ENCODE results near the gene CASTOR1. TPM values are rescaled to one million over a fixed set of nuclear protein-coding genes. Genes with fewer than 3 reads are reported as not detected.

CASTOR1 gene
- total RNA-seq, 2 donors from 2014 or later = 3.7 to 4.2 TPM

DNA sequence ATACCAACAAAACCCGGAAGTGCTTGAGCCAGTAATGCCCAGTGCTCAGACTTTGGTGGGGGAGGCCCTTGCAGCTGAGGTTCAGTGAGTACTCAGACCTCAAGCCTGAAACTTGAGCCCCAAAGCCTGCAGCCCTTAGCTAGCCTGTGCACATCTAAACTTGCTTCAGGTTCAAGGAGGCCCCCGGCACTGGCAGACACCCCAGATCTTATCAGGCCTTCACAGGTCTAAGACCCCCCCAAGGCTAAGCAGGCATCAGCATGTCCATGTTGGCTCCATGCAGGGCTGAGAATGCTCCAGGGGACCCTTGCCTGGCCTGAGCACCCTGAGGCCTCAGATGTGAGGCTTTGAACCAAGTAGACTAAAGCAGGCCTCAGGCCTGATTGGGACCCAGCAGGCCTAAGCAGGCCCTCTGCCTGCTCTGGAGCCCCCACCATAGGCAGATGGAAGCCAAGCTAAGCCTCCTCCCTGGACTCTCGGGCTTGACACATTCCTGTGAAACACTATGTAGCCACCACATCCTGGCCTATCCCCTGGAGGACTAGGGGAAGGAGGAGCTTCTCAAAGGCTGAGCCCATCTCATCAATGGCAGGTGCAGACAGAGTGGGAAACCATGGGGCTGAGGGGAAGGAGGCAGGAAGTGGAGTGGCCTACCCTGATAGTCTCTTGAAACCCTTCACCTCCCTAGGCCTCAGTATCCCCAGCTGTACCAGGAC is 1.2 kb upstream of the CASTOR1 start:
- DNase-seq (no peak), ATAC-seq (no peak)
- intact Hi-C loops (cut with DNase I, micrococcal nuclease) = no loop called here

DNA sequence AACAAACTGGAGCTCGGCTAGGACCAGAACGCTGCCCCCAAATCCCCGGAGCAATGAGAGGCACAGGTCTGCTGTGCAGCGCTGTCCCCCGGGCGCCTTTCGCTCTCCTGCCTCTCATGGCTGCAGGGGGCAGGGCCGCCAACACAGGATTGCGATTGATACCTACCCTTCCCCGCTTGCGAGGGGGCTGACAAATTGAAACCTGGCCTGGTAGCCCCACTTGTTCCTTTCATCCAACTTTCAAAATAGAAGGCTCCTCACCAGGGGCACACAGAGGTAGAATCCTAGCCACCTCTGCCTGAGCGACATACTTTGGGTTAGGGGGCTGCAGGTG is 642 bp upstream of the CASTOR1 start:
- peak; percentile 0 for ATAC-seq
- DNase-seq = no peak
- intact Hi-C loops (cut with DNase I, micrococcal nuclease) = loop anchor here in 1 of 2 donors (2.0 kb wide), 2 partner anchors 37 to 69 kb away; partner anchors contain the start of gene TBC1D10A

DNA sequence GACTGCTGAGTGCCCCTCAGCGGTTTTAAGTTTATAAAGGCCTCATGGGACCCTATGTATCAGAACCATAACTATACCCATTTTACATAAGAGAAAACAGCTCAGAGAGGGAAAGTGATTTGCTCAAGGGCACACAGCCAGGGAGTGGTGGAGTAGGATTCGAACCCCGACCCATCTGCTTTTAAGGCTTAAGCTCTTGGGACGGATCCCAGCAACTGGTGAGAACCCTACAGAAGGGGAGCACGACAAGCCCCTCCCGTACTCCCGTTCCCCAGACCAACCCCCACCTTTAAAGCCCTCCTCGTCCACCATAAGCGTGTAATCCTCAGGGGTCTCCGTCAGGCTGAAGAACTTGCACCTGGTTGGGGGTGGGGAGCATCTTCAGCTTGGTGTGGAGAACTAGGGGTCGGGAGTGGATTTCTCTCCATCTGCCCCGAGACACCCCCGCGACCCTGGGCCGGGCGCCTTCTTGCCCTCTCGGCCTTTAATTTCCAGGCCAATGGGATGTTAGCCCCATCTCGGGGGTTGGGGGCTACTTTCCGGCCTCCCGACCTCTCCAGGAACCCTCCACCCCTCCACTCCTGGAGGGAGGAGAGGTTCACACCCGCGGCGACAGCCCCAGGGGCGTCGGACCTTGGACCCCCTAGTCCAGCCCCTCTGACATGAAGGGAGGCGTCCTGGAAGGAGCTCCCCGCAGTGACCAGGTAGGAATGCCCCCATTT is 725 bp downstream of the CASTOR1 start:
- intact Hi-C loops (cut with DNase I, micrococcal nuclease) = loop anchor here in 1 of 2 donors (2.0 kb wide), 2 partner anchors 38 to 70 kb away; partner anchors contain the start of gene TBC1D10A
- ATAC-seq = no peak
- no peak for DNase-seq

DNA sequence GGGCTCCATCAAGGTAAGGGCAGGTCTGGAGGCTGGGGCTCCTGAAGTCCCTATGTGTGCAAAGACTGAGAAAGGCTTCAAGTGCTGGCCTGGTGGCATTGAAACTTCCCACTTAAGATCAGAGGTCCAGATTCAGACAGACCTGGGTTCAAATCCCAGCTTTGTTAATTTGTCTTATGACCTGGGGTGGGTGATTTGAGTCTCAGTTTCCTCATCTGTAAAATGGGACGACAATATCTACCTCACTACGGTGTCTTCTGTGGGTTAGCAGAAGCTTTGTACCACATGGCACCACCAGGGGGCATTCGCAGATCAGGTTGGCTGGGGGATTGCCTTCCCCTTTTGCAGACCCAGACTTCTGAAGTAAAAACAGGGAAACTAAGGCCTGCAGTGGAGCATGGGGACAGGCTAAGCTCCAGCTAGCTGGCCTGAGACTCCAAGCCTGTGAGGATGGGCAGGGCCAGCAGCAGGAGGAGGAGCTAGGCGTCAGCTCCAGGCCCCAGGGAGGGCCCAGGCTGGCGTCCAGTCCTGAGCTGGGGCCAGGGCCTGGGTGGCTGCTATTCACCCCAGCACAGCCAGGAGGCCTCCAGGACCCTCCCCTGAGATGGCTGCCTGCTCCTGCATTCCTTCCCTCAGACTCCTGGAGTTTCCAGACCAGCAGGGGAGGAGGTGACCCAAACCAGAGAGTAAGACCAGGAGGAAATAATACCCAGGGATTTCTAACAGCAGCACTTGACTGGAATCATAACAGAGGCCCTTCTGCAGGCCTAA is 1.5 kb downstream of the CASTOR1 start:
- intact Hi-C loops (cut with DNase I, micrococcal nuclease) = loop anchor here in 1 of 2 donors (2.0 kb wide), 3 partner anchors 39 to 101 kb away; partner anchors contain the start of gene TBC1D10A
- DNase-seq (peak; percentile 87 to 91), ATAC-seq (peak; percentile 60)

DNA sequence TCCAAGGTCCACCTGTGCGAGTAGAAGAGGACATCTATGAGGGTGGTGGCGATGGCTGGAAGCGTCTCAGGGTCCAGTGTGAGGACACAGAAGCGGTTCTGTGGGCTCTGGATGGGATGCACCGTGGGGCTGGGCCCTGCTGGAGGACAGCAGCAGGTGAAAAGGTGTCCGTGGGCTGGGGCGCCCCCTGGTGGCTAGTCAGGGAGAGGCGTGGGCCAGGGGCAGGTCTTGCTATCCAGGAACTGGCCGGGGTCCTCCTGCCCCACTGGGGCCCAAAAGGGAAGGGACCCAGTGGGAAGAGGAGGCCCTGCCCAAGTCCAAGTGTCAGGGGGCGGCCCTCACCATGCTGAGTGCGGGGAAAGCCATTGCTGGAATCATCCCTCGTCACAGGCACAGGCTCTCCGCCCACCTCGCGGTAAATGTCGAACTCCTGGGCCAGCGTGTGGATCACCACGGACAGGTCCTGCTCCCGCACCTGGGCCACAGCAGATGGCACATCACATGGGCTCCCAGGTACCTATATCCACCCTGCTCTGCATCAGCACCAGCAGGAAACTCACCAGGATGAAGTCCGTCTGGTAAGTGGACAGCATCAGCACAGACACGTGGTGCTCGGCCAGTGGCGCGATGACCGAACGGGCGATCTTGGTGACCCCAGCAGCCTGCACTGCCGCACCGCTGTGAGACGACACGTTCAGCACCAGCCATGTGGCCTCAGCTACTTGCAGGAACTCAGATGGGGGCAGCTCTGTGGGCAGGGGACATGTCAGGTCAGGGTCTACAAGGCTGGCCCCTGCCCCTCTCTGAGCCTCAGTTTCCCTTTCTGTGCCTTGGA is 2.3 kb downstream of the CASTOR1 start:
- intact Hi-C loops (cut with DNase I, micrococcal nuclease) = loop anchor here in 1 of 2 donors (2.0 kb wide), 1 partner anchor 102 kb away; no protein-coding TSS in a partner anchor
- ATAC-seq = peak; percentile 24
- DNase-seq = peak; percentile 71 to 84

DNA sequence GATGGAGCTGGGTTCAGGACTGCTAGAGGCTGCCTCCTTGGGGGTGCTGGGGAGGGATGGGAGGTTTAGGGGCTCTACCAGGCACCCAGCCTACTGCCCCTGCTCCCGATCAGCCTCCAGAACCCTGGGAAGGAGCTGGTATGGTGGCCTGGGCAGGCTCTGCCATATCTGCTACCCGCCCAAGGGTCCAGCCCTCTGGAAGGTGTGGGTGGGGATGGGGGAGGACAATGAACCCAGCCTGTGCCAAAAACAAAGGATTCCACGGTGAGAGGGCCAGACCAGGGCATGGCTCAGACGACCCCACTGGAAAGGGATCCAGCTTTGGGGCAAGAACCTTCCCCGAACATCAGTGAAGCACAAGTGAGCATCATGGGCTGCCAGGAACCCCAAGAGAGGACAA is 3.0 kb downstream of the CASTOR1 start:
- ATAC-seq = no peak
- intact Hi-C loops (cut with DNase I, micrococcal nuclease) = loop anchor here in 1 of 2 donors (2.0 kb wide), 1 partner anchor 102 kb away; no protein-coding TSS in a partner anchor
- DNase-seq = no peak

DNA sequence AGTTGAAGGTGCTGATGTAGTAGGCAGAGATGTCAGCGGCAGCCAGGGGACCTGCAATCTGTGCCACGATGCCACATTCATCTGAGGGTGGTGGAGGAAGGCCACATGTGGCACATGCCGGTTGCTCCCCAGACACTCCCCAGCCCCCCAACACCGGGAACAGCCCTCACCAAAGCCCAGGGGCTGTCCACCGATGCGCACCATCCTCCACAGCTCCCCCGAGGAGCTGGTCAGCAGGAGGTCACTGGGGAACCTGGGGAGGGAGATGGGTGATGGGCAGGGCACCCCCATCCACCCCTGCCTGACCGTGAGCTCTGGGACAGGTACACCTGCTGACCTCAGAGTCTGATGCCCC is 3.5 kb downstream of the CASTOR1 start:
- intact Hi-C loops (cut with DNase I, micrococcal nuclease) = loop anchor here in 1 of 2 donors (2.0 kb wide), 1 partner anchor 103 kb away; no protein-coding TSS in a partner anchor
- ATAC-seq (no peak), DNase-seq (no peak)

DNA sequence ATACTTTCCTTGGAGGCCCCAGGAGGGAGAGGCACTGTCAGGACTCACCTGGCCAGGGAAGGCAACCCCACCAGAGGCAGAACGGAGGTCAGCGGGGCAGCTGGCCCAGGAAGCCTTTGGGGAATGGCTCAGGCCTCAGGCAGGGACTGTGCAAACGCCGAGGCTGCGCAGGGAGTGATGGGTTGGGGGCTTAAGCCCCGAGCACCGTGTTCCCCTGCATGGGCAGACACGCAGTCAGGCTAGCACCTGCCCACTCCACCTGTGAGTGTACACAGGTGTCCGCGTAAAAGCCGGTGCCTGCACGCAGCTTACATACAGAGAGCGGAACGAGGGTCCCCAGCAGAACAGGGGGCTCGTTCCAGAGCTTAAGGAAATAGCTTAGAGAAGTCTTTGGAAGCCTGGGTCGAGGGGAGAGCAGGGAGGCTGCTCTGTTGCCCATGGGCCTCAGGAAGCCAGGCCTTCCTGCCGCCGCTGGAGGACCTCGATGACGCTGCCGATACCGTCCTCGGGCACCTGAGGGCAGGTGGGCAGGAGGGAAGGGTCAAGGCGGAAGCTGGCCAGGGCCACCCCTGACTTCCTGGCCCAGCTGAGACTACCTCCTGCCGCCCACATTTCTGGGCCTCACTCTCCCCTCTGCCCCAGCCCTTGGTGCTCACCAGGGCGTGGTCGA is 4.0 kb downstream of the CASTOR1 start:
- no peak for ATAC-seq
- intact Hi-C loops (cut with DNase I, micrococcal nuclease) = no loop called here
- no peak for DNase-seq

DNA sequence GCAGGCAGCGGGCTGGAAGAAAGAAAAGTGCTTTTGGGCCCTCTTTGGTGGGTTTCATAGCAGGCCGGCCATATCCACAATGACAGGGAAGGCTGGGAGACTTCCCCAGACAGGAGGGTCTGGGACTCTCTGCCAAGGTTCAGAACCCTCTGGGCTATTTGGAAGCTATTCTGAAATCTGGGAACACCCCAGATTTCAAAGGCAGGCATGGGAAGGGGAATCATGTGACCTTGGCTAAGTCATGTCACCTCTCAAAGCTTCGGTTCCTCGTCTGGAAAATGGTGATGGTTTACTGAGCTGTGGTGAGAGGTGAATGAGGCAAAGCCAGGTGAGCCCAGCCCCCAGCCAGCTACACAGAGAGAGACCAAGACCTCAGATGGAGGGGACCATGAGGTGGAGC is 4.6 kb downstream of the CASTOR1 start:
- DNase-seq = no peak
- ATAC-seq = no peak
- intact Hi-C loops (cut with DNase I, micrococcal nuclease) = no loop called here

DNA sequence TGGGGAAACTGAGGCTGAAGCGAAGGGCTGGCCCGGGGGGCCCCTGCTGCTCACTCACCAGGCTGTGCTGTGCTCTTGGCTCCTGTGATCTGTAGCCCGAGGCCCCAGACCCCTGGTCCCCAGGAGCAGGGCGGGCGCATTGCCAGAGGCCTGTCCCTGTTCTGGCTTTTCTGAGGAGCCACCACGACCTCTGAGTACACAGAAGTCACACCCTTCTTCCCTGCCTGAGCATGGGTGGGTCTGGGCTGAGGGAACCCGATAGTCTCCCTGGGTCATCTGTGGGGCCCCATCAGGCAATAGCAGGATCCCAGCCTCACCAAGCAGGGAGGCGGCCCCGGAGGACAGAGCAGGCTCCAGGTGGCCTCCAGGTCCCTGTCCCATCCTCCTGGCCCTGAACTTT is 5.1 kb downstream of the CASTOR1 start:
- DNase-seq (no peak), ATAC-seq (no peak)
- intact Hi-C loops (cut with DNase I, micrococcal nuclease) = no loop called here

DNA sequence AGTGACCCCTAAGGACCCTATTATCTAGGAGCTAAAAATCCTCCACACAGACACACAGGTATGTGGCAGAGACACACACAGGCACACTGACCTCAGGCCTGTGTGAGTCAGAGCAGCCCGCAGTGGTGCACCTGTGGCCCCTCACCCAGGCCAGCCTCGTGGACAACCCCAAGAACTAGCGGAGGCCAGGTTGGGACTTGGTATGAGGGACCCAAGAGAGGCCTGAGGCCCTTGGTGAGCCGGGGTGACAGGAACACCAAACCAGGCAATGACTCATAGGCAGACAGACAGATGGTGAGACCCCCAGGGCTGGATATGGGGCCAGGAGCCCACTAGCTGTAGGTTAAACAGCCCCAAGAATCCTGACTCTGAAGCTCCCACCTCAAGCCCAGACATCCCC is 6.0 kb downstream of the CASTOR1 start:
- intact Hi-C loops (cut with DNase I, micrococcal nuclease) = no loop called here
- ATAC-seq (no peak), DNase-seq (no peak)

DNA sequence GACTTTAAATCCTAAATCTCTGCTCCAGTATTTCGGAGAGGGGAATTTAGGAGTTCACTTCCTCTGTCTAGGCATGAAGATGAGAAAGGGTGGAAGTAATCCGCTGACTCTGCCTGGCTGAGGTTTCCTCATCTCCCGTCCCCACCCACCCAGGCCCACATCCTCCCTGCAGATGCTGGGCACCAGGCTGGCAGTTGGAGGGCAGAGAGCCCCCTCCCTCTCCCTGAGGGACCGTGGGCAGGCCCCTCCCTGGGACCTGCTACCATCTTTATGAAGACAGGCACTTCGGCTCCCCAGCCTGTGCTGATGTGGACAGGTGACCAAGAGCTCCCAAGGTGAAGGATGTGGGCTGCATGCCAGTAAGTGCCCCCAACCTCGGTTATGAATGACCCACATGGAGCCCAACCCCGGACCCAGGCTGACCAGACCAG is 6.7 kb downstream of the CASTOR1 start:
- intact Hi-C loops (cut with DNase I, micrococcal nuclease) = no loop called here
- no peak for ATAC-seq
- no peak for DNase-seq

DNA sequence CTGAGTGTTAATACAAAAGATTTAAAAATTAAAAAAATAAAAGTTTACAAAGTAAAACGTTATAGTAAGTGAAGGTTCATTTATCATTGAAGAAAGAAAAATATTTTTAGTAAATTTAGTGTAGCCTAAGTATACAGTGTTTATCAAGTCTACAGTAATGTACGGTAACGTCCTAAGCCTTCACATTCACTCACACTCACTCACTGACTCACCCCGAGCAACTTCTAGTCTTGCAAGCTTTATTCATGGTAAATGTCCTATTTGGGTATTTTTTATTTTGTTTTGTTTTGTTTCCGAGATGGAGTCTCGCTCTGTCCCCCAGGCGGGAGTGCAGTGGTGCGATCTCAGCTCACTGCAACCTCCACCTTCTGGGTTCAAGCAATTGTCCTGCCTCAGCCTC is 8.8 kb downstream of the CASTOR1 start:
- intact Hi-C loops (cut with DNase I, micrococcal nuclease) = no loop called here
- no peak for ATAC-seq
- no peak for DNase-seq

DNA sequence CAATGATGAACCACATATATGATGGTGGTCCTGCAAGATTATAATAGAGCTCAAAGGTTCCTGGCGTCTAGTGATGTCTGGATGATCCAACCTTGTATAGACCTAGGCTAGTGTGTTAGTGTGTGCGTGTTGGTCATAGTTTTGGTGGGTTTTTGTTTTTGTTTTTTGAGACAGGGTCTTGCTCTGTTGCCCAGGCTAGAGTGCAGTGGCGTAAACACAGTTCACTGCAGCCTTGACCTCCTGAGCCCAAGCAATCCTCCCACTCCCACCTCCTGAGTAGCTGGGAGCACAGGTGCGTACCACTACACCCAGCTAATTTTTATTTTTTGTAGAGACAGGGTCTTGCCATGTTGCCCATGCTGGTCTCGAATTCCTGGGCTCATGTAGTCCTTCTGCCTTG is 9.4 kb downstream of the CASTOR1 start:
- DNase-seq = no peak
- intact Hi-C loops (cut with DNase I, micrococcal nuclease) = no loop called here
- no peak for ATAC-seq

DNA sequence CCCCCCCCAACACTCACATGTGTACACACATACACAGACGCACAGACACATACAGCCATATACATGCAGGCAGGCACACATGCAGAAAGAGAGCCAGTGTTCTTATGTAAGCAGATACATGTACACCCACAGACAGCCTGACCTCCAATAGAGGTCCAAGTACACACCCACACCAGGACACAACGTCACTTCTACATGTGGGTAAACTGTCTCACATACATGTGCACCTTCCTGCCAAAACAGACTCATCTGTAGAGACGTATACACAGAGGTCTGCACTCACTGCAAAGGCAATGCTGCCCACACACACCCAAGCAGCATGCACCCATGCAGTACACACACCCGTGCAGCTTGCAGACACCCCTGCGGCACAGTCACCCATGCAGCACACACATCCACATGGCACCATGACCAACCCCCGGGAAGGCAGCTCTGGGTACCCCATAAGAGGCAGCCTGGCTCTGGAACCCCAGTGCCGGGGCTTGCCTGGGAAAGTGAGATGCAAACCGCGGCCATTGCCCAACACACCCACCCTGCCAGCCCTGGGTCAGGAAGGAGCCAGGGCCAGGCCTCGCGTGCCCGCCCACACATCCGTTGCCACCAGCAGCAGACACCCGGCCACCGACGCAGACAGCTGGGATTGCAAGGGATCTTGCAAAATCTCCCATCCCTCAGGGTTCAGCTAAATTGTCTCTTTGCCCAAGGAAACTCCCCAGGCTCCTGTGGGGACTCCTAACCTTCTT is 10.1 kb downstream of the CASTOR1 start:
- DNase-seq (no peak), ATAC-seq (no peak)
- intact Hi-C loops (cut with DNase I, micrococcal nuclease) = no loop called here

DNA sequence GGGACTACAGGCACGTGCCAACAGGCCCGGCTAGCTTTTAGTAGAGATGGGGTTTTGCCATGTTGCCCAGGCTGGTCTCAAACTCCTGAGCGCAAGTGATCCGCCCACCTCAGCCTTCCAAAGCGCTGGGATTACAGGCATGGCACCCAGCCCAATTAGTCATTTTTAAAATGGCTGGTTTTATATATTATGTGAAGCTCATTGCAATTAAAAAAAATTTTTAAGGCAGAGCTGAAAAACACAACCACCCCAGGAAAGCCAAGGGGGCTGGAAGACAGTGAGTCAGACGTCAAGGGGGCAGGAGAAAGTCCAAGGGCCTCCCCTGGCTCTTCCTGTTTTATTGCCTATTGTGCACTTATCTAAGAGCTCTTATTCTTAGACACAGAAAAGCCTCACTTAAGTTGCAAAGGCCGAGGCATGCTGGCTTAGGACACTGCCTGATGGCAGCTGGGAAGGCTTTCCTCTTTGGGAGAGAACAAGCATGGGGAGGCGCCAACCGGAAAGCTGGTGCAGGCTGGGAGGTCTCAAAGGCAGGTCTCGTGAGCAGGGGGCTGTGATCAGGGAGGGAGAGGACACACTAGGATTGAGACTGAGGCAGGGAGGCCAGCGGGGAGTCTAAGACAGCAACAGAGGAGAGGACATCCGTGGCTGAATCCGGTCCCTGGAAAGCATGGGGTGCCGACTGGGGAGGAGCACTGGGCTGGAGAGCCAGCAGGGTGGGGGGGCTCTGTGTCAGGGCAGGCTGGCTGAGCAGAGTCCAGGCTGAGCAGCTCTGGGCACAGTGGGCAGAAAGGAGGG is 11.6 kb downstream of the CASTOR1 start:
- DNase-seq = peak in 1 of 2 donors; percentile 43
- intact Hi-C loops (cut with DNase I, micrococcal nuclease) = no loop called here
- peak; percentile 83 for ATAC-seq

DNA sequence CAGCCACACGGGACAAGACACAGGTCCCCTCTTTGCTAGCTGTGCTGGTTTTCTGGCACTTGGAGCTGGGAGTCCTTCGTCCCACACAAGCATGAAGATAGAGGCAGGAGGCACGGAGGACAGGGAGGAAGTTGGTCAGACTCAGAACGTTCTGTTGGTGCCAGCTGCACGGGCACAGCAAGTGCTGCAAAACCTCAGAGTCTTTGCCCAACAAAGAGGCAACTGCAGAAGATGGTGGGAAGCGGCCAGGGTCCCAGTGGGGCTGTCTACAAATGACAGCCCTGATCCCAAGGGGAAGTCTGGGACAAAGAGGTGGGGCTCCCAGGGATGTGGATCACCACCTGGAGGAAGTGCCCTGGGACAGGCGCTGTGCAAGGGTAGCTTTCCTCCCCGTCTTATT is 13.3 kb downstream of the CASTOR1 start:
- DNase-seq = no peak
- intact Hi-C loops (cut with DNase I, micrococcal nuclease) = no loop called here
- no peak for ATAC-seq

Data from left colon (tissue), 2 donors.